Large intestine (tissue), 3 donors: ENCODE data around the gene WBP4. TPM values are rescaled to one million over a fixed set of nuclear protein-coding genes. Genes with fewer than 3 reads are reported as not detected.
"Not testable (repeated sequence)": the region's sequence is repeated elsewhere in the genome, so short reads cannot be mapped to it uniquely, and the experiment has no call there.

Source experiments
- DNase-seq, 2 donors: peaks; one replicate each; pipeline versions ENCODE4 v3.0.0 to v3.0.0-alpha.2; 2013
- H3K27ac ChIP-seq: one replicate; pipeline ENCODE4 v1.5.1; 2013; ENCODE audit warnings: low read length
- H3K27me3 ChIP-seq: 2 replicates; pipeline ENCODE4 v1.6.1; 2013; ENCODE audit warnings: low read length; ENCODE audit not compliant: control insufficient read depth, insufficient read depth
- H3K36me3 ChIP-seq: 2 replicates; pipeline ENCODE4 v1.6.1; 2013; ENCODE audit warnings: low read length; ENCODE audit not compliant: control insufficient read depth, insufficient read depth
- H3K4me1 ChIP-seq: one replicate; pipeline ENCODE4 v1.6.1; 2013; ENCODE audit warnings: low read length; ENCODE audit not compliant: control insufficient read depth, insufficient read depth
- H3K4me3 ChIP-seq: one replicate; pipeline ENCODE4 v1.5.1; 2013; ENCODE audit warnings: low read length
- H3K9me3 ChIP-seq: one replicate; pipeline ENCODE4 v1.6.1; 2013; ENCODE audit warnings: mild to moderate bottlenecking, low read depth, low read length, moderate library complexity; ENCODE audit not compliant: control insufficient read depth
- WGBS: methylation state at CpG from one replicate; pipeline ENCODE4 v1.1.5; 2013; ENCODE audit warnings: low lambda C conversion rate; ENCODE audit not compliant: insufficient coverage; 5-methylcytosine and 5-hydroxymethylcytosine counted together
- polyA plus RNA-seq: library from polyadenylated mRNA; unstranded; fragments of 120-200 nt; gene quantifications from one replicate; pipeline ENCODE4 v1.2.1, GENCODE V29; 2013

WBP4 gene
- polyA plus RNA-seq, 1 donor = 21.4 TPM

DNA sequence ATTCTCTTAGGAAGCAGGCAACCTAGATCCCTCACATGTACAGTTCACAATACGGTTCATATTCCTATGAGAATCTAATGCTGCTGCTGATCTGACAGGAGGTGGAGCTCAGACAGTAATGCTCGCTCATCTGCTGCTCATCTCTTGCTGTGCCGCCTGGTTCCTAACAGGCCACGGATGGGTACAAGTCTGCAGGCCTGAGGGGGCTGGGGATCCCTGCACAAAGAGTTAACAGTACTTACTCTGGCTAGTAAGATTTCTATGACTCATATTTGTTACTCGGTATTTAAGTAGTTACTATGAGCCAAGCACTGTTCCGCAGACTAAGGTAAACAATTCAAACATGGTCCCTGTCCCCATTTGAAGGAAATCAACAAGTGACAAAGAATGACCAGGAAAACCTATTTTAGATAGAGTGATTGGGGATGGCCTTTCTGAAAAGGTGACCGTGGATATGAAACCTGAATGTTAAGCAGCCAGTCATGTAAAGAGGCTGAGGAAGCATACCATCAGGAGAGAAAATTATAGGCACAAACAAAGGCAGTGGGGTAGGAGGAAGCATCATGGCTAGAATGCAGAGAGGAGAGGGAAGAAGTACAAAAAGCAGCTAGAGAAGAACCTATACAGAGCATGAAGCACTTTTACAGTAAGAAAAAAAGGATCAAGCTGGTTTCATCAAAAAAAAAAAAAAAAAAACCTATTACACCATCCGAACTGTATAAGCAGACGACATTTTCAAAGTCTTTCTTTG, 20.6 kb upstream of the WBP4 start:
- no peak overlapping the region for H3K27ac ChIP-seq
- no peaks in the 10 kb centered on the region for H3K36me3 ChIP-seq
- H3K4me1 ChIP-seq = no peaks in the 10 kb centered on the region
- H3K4me3 ChIP-seq = no peak overlapping the region
- DNase-seq = no peak
- H3K9me3 ChIP-seq = no peaks in the 10 kb centered on the region
- no peaks in the 10 kb centered on the region for H3K27me3 ChIP-seq
- 90% methylated on average over 2 of the region's 9 CpGs for WGBS

DNA sequence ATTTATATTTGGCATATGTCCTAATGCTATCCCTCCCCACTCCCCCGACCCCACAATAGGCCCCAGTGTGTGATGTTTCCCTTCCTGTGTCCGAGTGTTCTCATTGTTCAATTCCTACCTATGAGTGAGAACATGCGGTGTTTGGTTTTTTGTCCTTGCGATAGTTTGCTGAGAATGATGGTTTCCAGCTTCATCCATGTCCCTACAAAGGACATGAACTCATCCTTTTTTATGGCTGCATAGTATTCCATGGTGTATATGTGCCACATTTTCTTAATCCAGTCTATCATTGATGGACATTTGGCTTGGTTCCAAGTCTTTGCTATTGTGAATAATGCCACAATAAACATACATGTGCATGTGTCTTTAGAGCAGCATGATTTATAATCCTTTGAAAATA, 18.9 kb upstream of the WBP4 start:
- H3K4me3 ChIP-seq, DNase-seq, H3K27ac ChIP-seq, H3K27me3 ChIP-seq, H3K4me1 ChIP-seq, H3K36me3 ChIP-seq, H3K9me3 ChIP-seq: not testable (repeated sequence)
- WGBS = no CpG with 5 or more reads among the region's 4 CpGs

DNA sequence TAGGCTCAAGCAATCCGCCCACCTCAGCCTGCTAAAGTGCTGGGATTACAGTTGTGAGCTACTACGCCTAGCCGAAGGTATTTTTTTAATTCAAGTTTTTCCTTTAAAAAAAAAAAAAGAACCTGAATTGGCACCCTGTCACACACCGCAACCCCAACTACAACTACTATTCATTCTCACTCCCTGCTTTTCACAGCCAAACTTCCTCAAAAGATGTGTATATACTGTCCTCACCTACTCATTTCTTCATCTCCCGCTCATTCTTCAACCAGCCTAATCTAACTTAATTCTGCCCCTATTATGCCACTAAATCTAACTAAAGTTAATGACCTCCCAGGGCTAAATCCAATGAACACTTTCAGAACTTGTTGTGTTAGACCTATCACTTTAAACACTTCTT, 12.7 kb upstream of the WBP4 start:
- Histone ChIP-seq H3K27ac (no peak overlapping the region), H3K4me1 (no peaks in the 10 kb centered on the region), H3K27me3 (no peaks in the 10 kb centered on the region), H3K4me3 (no peak overlapping the region), H3K9me3 (peaks cover 12% of the 10 kb centered on the region), H3K36me3 (peaks cover 8% of the 10 kb centered on the region)
- DNase-seq = no peak
- WGBS = 100% methylated on average over 2 of the region's 5 CpGs

GRCh38 chr13:41049480-41050440, 11.5 kb upstream of the WBP4 start:
- Histone ChIP-seq H3K4me3 (no peak overlapping the region), H3K4me1 (peaks cover under 1% of the 10 kb centered on the region), H3K27me3 (no peaks in the 10 kb centered on the region), H3K27ac (no peak overlapping the region), H3K36me3 (peaks cover 8% of the 10 kb centered on the region), H3K9me3 (peaks cover 12% of the 10 kb centered on the region)
- 93% methylated on average over 3 of the region's 4 CpGs for whole genome bisulfite sequencing
- DNase-seq = no peak

GRCh38 chr13:41052441-41052840, 8.9 kb upstream of the WBP4 start:
- H3K27me3 ChIP-seq = no peaks in the 10 kb centered on the region
- DNase-seq = no peak
- H3K36me3 ChIP-seq = peaks cover 8% of the 10 kb centered on the region
- H3K4me3 ChIP-seq = no peak overlapping the region
- H3K4me1 ChIP-seq = peaks cover 16% of the 10 kb centered on the region
- WGBS = no CpG with 5 or more reads among the region's 3 CpGs
- H3K27ac ChIP-seq = no peak overlapping the region
- H3K9me3 ChIP-seq = peaks cover 12% of the 10 kb centered on the region

GRCh38 chr13:41053384-41053826, 7.9 kb upstream of the WBP4 start:
- Histone ChIP-seq H3K27me3 (no peaks in the 10 kb centered on the region), H3K36me3 (peaks cover 3% of the 10 kb centered on the region), H3K27ac (peak overlapping the region; percentile 20), H3K4me1 (peaks cover 21% of the 10 kb centered on the region), H3K9me3 (peaks cover 6% of the 10 kb centered on the region), H3K4me3 (no peak overlapping the region)
- DNase-seq = no peak
- WGBS = no CpG with 5 or more reads among the region's 2 CpGs

DNA sequence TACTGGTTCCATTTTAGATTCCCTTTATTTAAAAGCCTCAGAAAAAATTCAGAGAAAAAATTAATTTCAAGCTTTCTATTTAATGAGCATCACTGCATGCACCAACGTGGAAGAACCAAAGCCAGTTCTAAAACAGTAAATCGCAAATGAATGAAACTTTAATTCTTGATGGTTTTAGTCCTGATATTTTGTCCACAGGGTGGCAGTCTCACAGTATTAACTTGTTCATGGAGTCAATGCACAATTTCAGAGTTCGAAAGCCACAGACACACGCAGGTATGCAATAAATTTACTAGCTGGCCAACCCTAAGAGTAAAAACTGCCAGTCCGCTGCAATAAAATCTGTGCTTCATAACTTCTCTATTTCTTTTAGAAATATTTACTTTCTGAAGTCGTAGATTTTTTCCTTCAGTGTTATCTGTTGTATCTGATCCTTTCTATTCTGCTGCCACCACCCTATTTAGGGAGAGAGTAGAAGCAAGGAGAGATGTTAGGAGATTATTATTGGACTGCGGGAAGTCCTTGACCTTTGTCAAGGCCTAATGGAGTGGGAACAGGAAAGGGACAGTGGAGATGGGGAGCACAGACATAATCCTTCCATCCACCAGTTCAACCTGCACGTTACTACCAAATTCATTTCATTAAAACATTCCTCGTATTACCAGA, 7.0 kb upstream of the WBP4 start:
- Histone ChIP-seq H3K4me3 (no peak overlapping the region), H3K4me1 (peaks cover 26% of the 10 kb centered on the region)
- 62% methylated on average over 3 of the region's 9 CpGs for WGBS

DNA sequence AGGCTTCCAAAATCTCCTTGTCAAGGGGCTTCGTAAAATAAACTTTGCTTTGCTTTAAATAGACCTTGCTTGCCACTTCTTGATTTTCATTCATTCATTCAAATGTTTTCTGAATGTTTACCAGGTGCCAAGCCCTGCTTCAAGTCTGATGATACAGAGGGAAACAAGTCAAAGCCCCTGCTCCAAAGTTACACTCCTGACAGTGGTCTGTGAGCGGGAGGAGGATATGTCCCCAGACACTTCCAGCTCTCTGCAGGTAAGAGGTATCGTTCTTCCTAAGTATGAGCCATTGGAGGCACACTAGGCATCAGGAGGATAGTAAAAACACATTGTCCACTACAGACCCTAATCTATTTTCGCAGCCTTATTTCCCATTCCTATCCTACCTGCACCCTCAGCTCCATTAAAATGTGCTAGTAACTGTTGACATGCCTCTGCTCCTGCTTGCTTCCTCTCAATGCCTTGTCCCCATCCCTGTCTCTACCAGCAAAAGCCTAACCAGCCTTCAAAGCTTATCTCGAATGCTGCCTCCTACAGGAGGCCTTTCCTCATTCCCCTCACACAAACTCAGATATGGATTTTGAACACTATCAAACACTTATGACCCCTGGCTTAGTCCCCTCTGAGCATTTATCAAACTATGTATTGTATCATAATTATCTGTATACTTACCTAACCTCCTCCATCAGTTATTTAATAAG, 6.2 kb upstream of the WBP4 start:
- no peak overlapping the region for H3K4me3 ChIP-seq
- DNase-seq = peak in 1 of 2 donors; percentile 34
- H3K36me3 ChIP-seq = no peaks in the 10 kb centered on the region
- 100% methylated on average over 1 of the region's 5 CpGs for WGBS
- H3K27me3 ChIP-seq = no peaks in the 10 kb centered on the region
- H3K9me3 ChIP-seq = no peaks in the 10 kb centered on the region
- peak overlapping the region; percentile 47 for H3K27ac ChIP-seq
- peaks cover 26% of the 10 kb centered on the region for H3K4me1 ChIP-seq

More for the DNA sequence above, 7.0 kb upstream of the WBP4 start:
- Histone ChIP-seq H3K27ac (peak overlapping the region; percentile 47), H3K9me3 (no peaks in the 10 kb centered on the region), H3K36me3 (peaks cover 2% of the 10 kb centered on the region), H3K27me3 (no peaks in the 10 kb centered on the region)
- DNase-seq = peak; percentile 53 to 76

- H3K27ac ChIP-seq = peak overlapping the region; percentile 13
- peak in 1 of 2 donors; percentile 3 for DNase-seq
- no peak overlapping the region for H3K4me3 ChIP-seq
- no peaks in the 10 kb centered on the region for H3K9me3 ChIP-seq
- H3K4me1 ChIP-seq = peaks cover 26% of the 10 kb centered on the region
- no peaks in the 10 kb centered on the region for H3K27me3 ChIP-seq
- no peaks in the 10 kb centered on the region for H3K36me3 ChIP-seq
Observed at GRCh38 chr13:41056194-41056593, 5.1 kb upstream of the WBP4 start.
